Measurements from ENCODE around the gene FAM186B.

Gene FAM186B

DNA sequence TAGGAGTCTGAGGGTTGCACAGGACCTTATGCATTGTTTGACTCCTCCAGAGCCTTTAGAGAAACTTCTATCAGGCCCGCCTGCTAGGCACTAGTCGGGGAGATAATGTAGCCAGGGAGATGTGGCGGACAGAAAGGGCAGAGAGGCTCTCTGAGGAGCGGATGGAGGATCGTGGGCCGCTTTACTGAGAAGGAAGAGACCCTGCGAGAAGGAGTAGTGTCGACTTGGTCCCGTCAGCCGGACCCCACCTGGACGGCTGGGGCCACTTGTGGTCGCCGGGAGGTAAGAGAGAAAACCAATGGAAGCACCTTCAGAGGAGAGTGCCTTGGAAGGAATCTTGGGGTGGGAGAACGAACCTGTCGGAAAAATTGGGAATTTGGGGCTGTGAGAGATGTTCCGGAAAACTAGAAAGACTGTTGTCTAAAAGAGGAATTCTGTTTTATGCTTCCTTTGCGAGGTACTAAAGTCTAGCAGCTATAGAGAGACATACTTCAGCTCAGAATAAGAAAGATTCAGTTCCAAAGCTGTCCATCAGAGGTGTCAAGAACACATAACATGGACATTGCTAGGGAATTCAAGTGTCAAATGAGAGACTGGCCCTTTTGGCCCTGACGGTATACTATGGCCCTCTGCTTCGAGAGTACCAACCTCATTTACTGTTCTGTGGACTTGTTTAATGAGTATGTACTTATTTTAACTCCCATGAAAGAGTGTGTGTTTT lies 36.8 kb downstream of the FAM186B start:
- Histone ChIP-seq H3K27ac (ENCODE audit: insufficient read depth, low read depth, low read length, poor library complexity, severe bottlenecking) (no peak overlapping the region), H3K4me3 (ENCODE audit: insufficient read depth, low read depth, low read length) (peak overlapping the region; percentile 99), H3K4me1 (ENCODE audit: control insufficient read depth, insufficient read depth, low read length) (peaks cover 10% of the 10 kb centered on the region), H3K36me3 (ENCODE audit: control insufficient read depth, insufficient read depth, low read length) (peaks cover 16% of the 10 kb centered on the region), H3K27me3 (ENCODE audit: control insufficient read depth, insufficient read depth, low read length, poor library complexity, severe bottlenecking) (no peaks in the 10 kb centered on the region), H3K9me3 (ENCODE audit: control insufficient read depth, low read length) (no peaks in the 10 kb centered on the region)
- 6 to 7% methylated on average over 19 of the region's 19 CpGs for WGBS, 2 experiments

DNA sequence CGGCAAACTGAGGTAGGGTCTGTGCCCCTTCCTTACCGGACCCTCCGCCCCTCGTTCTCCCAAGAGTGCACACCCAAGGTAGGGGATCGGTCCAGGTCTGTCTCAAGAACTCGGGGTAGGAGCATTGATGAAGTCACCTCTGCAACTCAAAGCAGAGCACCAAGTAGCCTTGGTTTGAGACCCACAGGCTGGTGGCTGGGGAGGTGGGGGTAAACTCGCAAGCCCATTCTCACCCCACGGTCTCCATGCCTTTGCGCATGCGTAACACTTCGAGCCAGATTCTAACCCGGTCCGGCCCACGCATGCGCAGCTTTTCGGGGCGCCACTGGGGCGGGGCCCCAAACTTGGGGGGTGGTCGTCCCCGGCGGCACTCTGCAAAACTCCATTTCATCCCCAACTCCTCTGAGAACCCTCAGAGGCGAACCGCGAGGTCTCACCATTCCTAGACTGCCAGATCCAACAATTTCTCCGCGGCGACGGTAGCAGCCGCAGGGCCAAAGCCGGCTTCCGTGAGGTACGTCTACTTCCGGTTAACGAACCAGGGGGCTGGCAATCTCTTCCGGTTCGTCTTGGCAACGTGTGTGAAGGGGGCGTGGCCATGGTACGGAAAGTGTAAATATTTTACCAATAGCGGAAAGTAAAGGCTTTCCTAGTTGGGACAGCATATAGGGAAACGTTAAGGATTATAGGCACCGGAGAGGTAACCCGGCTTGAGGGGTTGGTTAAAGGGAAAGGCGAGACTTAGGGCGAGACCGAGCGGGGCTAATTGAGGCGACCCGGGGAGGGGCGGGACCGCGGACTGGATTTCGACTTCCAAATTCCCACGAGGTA lies 37.6 kb downstream of the FAM186B start, which contains the start of gene MCRS1:
TSS of gene MCRS1 (minus strand) at position 532 of the 831 bp plus-strand sequence. CDS start 1,411 bp downstream, outside the sequence.
- 0% methylated on average over 54 of the region's 54 CpGs for WGBS, 2 experiments
- Histone ChIP-seq H3K27me3 (ENCODE audit: control insufficient read depth, insufficient read depth, low read length, poor library complexity, severe bottlenecking) (no peaks in the 10 kb centered on the region), H3K27ac (ENCODE audit: insufficient read depth, low read depth, low read length, poor library complexity, severe bottlenecking) (peak within 1 kb of the TSS; percentile 64), H3K4me1 (ENCODE audit: control insufficient read depth, insufficient read depth, low read length) (peaks cover 10% of the 10 kb centered on the region), H3K4me3 (ENCODE audit: insufficient read depth, low read depth, low read length) (peak within 1 kb of the TSS; percentile 99), H3K9me3 (ENCODE audit: control insufficient read depth, low read length) (no peaks in the 10 kb centered on the region), H3K36me3 (ENCODE audit: control insufficient read depth, insufficient read depth, low read length) (peaks cover 23% of the 10 kb centered on the region)

DNA sequence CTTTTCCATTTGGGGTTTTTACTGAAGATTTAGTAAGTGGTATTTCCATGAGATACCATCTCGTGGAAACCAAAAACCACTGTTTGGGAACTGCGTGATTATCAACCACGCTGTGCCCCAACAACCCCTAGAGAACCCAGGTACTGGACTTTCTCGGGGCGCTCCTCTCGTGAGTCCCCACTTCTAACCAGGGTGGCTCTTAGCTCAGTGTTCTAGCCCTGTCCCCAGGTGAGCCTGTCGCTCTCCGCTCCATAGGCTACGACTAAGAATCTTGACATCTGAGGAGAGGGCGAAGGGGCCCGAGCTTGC lies 38.2 kb downstream of the FAM186B start:
- H3K36me3 ChIP-seq (ENCODE audit: control insufficient read depth, insufficient read depth, low read length) = peaks cover 28% of the 10 kb centered on the region

DNA sequence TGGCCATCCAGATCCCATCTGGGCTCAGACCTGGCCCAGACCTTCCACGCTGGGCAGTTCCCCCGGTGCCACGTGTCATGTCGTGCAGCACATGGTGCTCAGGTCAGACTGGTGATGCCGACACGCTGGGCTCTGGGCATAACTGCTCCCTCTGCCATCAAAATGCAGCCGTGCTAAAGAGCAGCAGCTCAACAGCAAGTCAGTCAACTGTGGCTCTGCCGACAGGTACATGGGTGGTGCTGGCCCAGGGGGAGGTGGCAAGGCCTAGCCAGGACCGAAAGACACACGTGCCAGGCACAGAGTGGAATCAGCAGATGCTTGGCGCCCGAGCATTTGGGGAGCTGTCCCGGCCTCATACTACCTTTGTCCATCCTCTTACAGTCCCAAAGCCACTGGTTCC lies 39.1 kb downstream of the FAM186B start:
- 95 to 96% methylated on average over 13 of the region's 13 CpGs for WGBS, 2 experiments
- Histone ChIP-seq H3K9me3 (ENCODE audit: control insufficient read depth, low read length) (no peaks in the 10 kb centered on the region), H3K36me3 (ENCODE audit: control insufficient read depth, insufficient read depth, low read length) (peaks cover 34% of the 10 kb centered on the region), H3K27ac (ENCODE audit: insufficient read depth, low read depth, low read length, poor library complexity, severe bottlenecking) (no peak overlapping the region), H3K4me1 (ENCODE audit: control insufficient read depth, insufficient read depth, low read length) (peaks cover 10% of the 10 kb centered on the region), H3K4me3 (ENCODE audit: insufficient read depth, low read depth, low read length) (peak overlapping the region; percentile 99), H3K27me3 (ENCODE audit: control insufficient read depth, insufficient read depth, low read length, poor library complexity, severe bottlenecking) (no peaks in the 10 kb centered on the region)

More for the DNA sequence above, 38.2 kb downstream of the FAM186B start:
- Histone ChIP-seq H3K4me1 (ENCODE audit: control insufficient read depth, insufficient read depth, low read length) (peaks cover 10% of the 10 kb centered on the region), H3K9me3 (ENCODE audit: control insufficient read depth, low read length) (no peaks in the 10 kb centered on the region), H3K27ac (ENCODE audit: insufficient read depth, low read depth, low read length, poor library complexity, severe bottlenecking) (no peak overlapping the region), H3K27me3 (ENCODE audit: control insufficient read depth, insufficient read depth, low read length, poor library complexity, severe bottlenecking) (no peaks in the 10 kb centered on the region), H3K4me3 (ENCODE audit: insufficient read depth, low read depth, low read length) (peak overlapping the region; percentile 99)
- WGBS, 2 experiments = 11 to 12% methylated on average over 11 of the region's 11 CpGs

DNA sequence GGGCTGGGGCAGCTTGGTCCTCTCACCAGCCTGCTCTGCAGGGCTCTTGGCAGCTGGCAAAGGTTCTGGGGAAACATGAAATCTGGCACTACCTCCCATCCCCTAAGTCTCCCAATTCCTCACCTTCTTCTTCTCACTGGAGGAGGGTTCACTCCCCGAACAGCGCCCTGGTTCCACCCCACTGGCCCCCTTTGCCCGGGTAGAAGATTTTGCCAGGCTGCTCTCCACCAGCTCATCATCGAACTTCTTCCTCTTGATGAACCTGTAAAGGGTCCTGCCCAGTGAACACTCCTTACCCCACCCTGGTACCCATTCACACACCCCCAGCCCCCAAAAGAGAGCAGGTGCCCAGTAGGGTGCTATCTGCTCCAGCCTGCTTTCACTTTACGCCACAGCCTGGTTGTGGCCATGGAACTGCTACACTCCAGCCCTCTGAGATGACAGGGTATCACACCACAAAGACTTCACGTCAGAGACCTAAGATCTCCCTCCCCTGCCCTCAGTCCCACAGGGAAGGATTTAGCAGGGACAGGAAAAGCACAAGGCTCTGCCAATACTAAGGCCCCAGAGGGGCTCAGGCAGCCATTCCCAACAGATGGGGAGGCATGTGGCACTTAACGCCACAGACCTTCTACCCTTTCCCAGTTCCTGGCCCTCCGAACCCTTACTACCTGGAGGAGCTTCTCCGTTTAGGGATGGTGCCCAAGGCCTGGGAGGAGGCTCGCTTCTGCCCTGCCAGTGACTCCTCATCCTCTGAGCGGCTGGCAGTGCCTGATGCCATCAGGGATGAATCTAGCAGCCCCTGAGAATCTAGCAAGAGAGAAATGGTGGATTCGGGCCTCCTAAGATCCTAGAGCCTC lies 39.8 kb downstream of the FAM186B start:
- 94% methylated on average over 12 of the region's 12 CpGs for WGBS, 2 experiments
- H3K9me3 ChIP-seq (ENCODE audit: control insufficient read depth, low read length) = no peaks in the 10 kb centered on the region
- H3K4me3 ChIP-seq (ENCODE audit: insufficient read depth, low read depth, low read length) = no peak overlapping the region
- peaks cover 42% of the 10 kb centered on the region for H3K36me3 ChIP-seq (ENCODE audit: control insufficient read depth, insufficient read depth, low read length)
- no peak overlapping the region for H3K27ac ChIP-seq (ENCODE audit: insufficient read depth, low read depth, low read length, poor library complexity, severe bottlenecking)
- H3K4me1 ChIP-seq (ENCODE audit: control insufficient read depth, insufficient read depth, low read length) = peaks cover 10% of the 10 kb centered on the region
- no peaks in the 10 kb centered on the region for H3K27me3 ChIP-seq (ENCODE audit: control insufficient read depth, insufficient read depth, low read length, poor library complexity, severe bottlenecking)

DNA sequence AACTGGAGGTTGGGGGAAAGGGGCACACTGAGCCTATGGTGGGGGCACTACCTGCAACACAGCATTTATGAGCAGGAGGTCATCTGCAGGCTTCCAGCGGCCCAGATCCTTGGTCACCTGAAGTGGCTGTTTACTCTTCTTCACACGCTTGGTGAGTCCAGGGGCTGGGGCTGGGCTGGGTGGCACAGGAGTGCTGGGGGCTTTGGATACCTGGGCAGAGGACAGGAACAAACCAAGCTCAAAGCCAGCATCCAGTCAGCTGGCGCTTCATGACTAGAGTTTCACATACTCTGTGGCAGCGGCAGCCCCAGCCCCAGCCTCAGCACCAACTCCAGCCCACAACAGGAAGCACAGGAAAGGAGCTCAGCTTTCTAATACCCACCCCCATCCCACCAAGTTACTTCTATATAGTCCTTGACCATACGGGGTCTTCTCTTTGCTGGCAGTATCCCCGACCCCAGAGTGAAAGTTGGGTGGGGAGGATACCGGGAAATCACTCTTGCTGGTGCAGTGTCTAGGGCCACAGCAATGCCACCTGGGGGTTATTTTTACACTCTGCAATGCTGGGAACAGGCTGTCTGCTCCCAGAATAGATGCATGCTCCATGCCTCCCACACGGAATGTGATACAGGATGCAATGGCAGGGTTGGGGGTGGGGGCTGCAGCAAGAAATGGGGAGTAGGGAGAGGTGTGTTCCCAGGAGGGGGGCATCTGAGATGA lies 40.6 kb downstream of the FAM186B start:
- WGBS, 2 experiments = 95 to 96% methylated on average over 8 of the region's 8 CpGs
- Histone ChIP-seq H3K9me3 (ENCODE audit: control insufficient read depth, low read length) (no peaks in the 10 kb centered on the region), H3K27ac (ENCODE audit: insufficient read depth, low read depth, low read length, poor library complexity, severe bottlenecking) (no peak overlapping the region), H3K36me3 (ENCODE audit: control insufficient read depth, insufficient read depth, low read length) (peaks cover 48% of the 10 kb centered on the region), H3K4me3 (ENCODE audit: insufficient read depth, low read depth, low read length) (no peak overlapping the region), H3K27me3 (ENCODE audit: control insufficient read depth, insufficient read depth, low read length, poor library complexity, severe bottlenecking) (no peaks in the 10 kb centered on the region), H3K4me1 (ENCODE audit: control insufficient read depth, insufficient read depth, low read length) (peaks cover 10% of the 10 kb centered on the region)

DNA sequence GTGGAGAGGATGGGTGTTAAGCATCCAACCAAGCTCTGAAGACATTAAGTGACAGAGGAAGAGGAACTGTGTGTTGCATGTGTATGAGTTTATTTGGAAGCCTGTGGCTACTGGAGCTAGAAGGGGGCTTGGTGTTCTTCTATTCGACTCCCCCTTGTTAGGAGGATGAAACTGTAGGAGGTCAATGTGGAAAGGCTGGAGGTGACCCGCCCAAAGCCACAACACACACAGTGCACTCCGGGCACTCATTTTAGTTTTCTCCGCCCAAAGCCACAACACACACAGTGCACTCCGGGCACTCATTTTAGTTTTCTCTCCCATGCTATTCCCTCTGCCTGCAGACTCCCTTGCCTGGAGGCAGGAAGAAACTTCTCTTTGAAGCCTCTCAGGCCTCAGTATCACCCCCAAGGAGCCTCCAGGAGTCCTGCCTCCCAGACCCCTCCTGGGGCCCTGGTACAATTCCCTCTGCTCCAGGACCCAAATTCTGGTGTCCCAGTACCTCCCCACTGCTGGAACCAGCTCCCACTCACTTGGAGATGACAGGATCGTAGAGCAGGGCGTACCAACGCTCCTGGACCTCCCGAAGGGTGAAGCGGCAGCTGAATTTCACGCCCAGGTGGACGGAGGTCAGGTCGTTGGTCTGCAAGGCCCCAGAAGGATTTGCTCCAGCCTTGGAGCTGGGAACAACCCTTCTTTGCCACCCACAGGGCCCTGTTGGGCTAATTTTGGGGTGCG lies 41.3 kb downstream of the FAM186B start:
- 96 to 99% methylated on average over 14 of the region's 14 CpGs for WGBS, 2 experiments
- Histone ChIP-seq H3K4me3 (ENCODE audit: insufficient read depth, low read depth, low read length) (no peak overlapping the region), H3K9me3 (ENCODE audit: control insufficient read depth, low read length) (no peaks in the 10 kb centered on the region), H3K36me3 (ENCODE audit: control insufficient read depth, insufficient read depth, low read length) (peaks cover 53% of the 10 kb centered on the region), H3K27me3 (ENCODE audit: control insufficient read depth, insufficient read depth, low read length, poor library complexity, severe bottlenecking) (no peaks in the 10 kb centered on the region), H3K4me1 (ENCODE audit: control insufficient read depth, insufficient read depth, low read length) (peaks cover 8% of the 10 kb centered on the region), H3K27ac (ENCODE audit: insufficient read depth, low read depth, low read length, poor library complexity, severe bottlenecking) (no peak overlapping the region)

DNA sequence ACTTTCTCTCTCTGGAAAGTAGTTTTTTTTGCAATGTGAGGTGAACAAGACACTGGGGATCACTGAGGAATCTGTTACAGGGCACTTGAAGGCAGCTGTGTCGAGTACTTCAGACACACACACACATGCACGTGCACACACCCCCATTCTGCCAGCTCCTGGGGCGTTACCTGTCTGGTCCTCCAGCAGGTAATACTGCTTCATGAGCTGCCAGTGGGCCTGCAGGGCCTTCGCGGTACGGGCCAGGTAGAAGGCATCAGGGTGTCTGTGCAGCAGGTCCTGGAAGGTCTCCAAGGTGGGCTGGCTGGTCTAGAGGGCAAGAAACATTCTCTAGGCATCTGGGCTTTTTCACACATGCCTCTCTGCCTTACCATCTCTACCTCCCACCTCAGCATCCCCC lies 42.6 kb downstream of the FAM186B start:
- H3K9me3 ChIP-seq (ENCODE audit: control insufficient read depth, low read length) = no peaks in the 10 kb centered on the region
- H3K4me3 ChIP-seq (ENCODE audit: insufficient read depth, low read depth, low read length) = no peak overlapping the region
- H3K27ac ChIP-seq (ENCODE audit: insufficient read depth, low read depth, low read length, poor library complexity, severe bottlenecking) = no peak overlapping the region
- H3K36me3 ChIP-seq (ENCODE audit: control insufficient read depth, insufficient read depth, low read length) = peaks cover 61% of the 10 kb centered on the region
- H3K27me3 ChIP-seq (ENCODE audit: control insufficient read depth, insufficient read depth, low read length, poor library complexity, severe bottlenecking) = no peaks in the 10 kb centered on the region
- 96 to 97% methylated on average over 6 of the region's 6 CpGs for WGBS, 2 experiments
- peaks cover 5% of the 10 kb centered on the region for H3K4me1 ChIP-seq (ENCODE audit: control insufficient read depth, insufficient read depth, low read length)

DNA sequence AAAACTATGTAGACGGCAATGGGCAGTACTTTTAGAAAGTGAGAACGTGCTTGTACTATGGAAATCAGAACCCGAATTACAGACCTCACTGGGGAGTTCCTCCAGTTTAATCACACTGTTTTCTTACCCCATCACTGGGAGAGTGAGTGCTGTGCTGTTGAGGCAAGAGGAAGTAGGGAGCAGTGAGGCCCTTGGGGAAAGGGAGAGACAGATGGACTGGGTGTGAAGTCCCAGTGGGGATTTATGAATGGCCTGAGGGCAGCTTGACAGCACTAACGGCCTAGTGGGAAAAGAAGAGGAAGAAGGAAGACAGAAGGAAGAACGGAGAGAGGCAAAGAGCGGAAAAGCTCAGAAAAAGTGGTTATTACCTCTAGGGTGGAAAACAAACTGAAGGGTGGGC lies 43.2 kb downstream of the FAM186B start:
- peaks cover 61% of the 10 kb centered on the region for H3K36me3 ChIP-seq (ENCODE audit: control insufficient read depth, insufficient read depth, low read length)
- H3K4me3 ChIP-seq (ENCODE audit: insufficient read depth, low read depth, low read length) = no peak overlapping the region
- H3K9me3 ChIP-seq (ENCODE audit: control insufficient read depth, low read length) = no peaks in the 10 kb centered on the region
- WGBS, 2 experiments = 96 to 97% methylated on average over 6 of the region's 6 CpGs
- H3K4me1 ChIP-seq (ENCODE audit: control insufficient read depth, insufficient read depth, low read length) = peaks cover 5% of the 10 kb centered on the region
- no peak overlapping the region for H3K27ac ChIP-seq (ENCODE audit: insufficient read depth, low read depth, low read length, poor library complexity, severe bottlenecking)
- no peaks in the 10 kb centered on the region for H3K27me3 ChIP-seq (ENCODE audit: control insufficient read depth, insufficient read depth, low read length, poor library complexity, severe bottlenecking)

Data from ectodermal cell (in vitro differentiated cells).